Measurements from ENCODE around the gene MRPL14.
"Not testable (repeated sequence)": the region's sequence is repeated elsewhere in the genome, so short reads cannot be mapped to it uniquely, and the experiment has no call there.

The MRPL14 gene

GRCh38 chr6:44097782-44098317 lies 29.4 kb downstream of the MRPL14 start:
- DNase-seq (ENCODE audit: low spot score) = no peak

DNA sequence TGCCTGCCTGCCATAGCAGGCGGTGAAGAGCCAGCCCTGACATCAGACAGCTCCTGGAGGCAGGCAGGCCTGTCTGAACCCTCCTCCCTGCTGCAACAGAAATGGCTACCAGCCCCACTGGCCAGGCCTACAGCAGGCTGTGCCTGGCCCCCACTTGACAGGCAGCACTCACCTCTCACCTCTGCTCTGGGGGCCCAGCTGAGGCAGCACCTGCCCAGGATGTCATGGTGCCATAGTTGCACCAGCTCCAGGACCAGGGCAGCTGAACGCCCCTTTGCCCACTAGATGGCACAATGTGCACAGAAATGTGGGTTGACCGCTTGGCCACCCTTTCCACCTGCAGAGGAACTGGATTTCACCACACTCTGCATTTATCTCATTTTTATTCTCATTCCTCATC lies 30.6 kb downstream of the MRPL14 start:
- DNase-seq (ENCODE audit: low spot score) = peak; percentile 87

- not testable (repeated sequence) for DNase-seq (ENCODE audit: low spot score)
Measured at GRCh38 chr6:44095243-44095623, 32.0 kb downstream of the MRPL14 start.

- no peak for DNase-seq (ENCODE audit: low spot score)
Measured at GRCh38 chr6:44094403-44095242, 32.6 kb downstream of the MRPL14 start.

DNA sequence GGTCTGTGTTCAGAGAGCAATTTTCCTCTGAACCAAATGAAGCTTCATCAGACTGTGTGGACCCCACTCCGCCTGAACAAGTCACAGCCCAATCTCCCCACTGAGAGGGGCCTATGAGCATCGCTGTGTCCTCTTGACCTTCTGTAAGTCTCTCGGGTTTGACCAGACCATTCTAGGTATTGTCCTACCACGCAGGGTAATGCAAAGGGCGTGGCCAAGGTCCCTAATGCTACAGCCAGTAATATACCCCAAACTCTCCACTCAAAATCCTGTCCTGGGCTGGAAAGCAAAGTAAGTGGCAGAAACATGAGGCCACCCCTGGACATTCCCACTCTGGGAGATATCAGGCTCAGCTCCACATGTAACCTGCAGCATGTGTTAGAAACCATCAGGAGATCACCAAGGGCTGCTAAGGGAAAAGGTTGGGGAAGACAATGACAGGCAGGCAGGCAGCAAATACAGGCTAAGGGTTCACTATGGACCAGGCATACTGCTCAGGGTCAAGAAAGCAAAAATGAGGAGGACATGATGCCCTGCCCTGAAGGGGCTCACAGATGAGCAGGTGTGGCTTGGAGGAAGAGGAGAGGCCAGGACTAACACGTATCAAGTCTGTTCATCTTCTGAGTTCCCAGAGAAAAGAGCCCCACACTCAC lies 33.4 kb downstream of the MRPL14 start:
- no peak for DNase-seq (ENCODE audit: low spot score)

GRCh38 chr6:44093066-44093465 lies 34.2 kb downstream of the MRPL14 start:
- DNase-seq (ENCODE audit: low spot score) = no peak

DNA sequence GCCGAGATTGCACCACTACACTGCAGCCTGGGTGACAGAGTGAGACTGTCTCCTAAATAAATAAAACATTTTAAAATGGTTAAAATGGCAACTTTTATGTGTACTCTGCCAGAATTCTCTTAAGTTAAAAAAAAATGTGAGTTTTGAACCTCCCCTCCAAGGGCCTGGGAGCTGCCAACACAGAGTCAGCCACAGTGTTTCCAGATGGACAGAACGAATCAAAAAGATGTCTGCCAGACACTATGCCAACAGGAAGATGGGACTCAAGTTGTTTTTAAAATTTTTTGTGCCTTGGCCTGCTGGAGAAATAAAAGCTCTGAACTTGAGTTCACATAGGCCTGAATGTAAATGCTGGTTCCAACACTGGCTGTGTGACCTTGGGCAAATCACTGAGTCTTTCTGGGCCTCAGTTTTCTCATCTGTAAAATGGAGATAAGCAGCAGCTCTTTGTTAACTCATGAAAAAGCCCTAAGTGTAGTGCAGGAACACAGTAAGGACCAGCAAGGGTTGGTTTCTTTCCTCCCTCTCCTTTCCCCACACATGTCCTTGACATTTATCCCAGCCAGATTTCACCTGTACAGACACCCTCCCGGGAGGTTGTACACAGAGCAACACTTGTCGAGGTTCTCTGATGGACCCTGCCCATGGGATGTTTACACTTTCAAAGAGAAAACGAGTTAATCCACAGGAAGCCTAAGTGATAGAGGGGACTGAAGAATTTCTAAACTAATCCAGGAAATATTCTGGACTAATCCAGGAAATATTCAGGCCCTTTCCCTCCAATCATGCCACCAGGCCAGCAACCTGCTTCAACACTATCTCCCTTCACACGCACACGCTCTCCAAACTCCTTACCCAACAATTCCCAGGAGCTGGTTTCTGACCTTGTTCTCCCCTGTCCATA lies 35.0 kb downstream of the MRPL14 start:
- DNase-seq (ENCODE audit: low spot score) = no peak

- DNase-seq (ENCODE audit: low spot score) = not testable (repeated sequence)
Measured at GRCh38 chr6:44091356-44091755, 35.9 kb downstream of the MRPL14 start.

GRCh38 chr6:44090465-44090864 lies 36.8 kb downstream of the MRPL14 start:
- DNase-seq (ENCODE audit: low spot score) = no peak

- no peak for DNase-seq (ENCODE audit: low spot score)
Measured at GRCh38 chr6:44088827-44089590, 38.2 kb downstream of the MRPL14 start.

- DNase-seq (ENCODE audit: low spot score) = no peak
Measured at GRCh38 chr6:44087623-44088022, 39.6 kb downstream of the MRPL14 start.

DNA sequence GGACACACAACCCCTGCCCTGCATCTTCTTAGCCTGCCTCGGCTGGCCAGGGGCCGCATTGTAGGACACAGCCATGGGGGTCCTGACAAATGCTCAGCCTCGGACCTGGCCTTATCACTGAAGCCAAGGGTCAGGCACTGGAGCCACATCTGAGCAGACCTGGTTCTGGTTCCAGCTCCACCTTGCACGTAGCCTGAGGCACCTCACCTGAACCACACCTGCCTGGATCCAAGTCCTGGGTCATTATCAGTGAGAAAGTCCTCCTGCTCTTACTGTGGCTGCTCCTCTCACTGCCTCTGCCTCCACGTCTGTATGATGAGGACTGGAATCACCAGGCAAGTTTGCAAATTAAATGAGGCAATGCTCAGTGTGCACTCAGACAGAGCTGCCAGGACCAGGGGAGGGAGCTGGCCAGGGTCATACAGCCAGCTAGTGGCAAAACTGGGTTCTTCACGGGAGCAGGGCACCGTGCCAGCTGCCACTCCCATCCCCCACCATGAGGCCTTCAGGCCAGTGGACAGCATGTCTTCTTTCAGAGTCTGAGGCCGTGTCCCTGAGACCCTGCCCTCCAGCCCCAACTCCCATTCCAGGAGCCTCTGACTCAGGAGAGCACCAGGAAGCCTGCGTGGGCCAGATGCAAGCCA lies 40.2 kb downstream of the MRPL14 start:
- DNase-seq (ENCODE audit: low spot score) = no peak

GRCh38 chr6:44085219-44085618 lies 42.0 kb downstream of the MRPL14 start:
- DNase-seq (ENCODE audit: low spot score) = no peak

DNA sequence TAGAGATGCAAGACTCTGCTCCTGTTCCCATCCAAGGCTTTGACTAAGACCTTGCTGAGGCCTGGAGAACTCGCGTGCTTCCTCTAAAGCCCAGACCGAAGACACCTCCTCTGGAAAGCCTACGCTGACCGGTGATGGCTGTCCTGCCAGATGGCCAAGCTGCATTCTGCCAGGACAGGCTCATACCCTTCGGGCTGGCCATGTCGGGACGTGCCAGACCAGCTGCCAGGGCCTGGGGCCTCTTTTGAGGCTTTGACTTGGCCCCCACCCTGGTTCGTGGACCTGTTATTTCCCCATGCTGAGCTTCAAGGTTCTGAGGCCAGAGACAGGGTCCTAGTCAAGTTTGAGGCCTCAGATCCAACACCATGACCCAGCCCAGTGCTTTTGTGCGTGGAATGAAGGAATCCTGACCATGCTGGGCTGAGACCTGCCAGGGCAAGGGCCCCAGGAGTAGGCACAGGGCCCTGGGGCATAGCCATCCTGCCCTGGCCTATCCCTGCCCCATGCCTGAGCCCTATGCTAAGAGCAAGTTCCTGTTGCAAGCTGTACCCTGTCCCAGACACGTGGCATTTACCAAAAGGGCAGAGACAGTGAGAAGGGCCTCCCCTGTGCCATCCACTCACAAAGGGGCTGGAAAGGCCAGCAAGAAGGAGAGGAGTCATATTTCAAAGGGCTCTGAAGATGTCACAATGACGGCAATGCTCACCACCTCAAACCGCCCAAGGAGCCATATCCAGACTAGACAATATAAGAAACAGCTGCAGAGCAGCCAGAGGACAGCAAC lies 42.8 kb downstream of the MRPL14 start:
- no peak for DNase-seq (ENCODE audit: low spot score)

DNA sequence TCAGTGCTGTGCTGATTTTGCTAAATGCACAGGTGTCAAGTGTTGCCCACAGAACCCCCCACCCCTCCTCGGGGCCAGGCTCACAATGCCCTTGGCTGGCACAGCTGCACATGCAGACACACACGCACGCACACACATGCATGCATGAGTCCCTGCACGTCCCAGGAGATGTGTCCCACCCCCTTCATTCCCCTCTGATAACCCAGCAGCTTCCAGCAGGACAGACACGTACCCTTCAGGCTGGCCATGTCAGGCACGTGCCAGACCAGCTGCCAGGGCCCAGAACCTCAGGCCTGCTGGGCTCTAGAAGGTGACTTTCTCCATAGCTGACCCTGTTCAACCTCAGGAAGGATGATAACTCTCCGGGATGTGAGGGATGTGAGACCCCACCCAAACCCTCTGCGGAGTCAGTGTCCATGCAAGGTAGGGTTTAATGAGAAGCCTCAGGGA lies 44.4 kb downstream of the MRPL14 start:
- no peak for DNase-seq (ENCODE audit: low spot score)

- no peak for DNase-seq (ENCODE audit: low spot score)
Measured at GRCh38 chr6:44081753-44082152, 45.5 kb downstream of the MRPL14 start.

- DNase-seq (ENCODE audit: low spot score) = no peak
Measured at GRCh38 chr6:44080561-44081521, 46.4 kb downstream of the MRPL14 start.

DNA sequence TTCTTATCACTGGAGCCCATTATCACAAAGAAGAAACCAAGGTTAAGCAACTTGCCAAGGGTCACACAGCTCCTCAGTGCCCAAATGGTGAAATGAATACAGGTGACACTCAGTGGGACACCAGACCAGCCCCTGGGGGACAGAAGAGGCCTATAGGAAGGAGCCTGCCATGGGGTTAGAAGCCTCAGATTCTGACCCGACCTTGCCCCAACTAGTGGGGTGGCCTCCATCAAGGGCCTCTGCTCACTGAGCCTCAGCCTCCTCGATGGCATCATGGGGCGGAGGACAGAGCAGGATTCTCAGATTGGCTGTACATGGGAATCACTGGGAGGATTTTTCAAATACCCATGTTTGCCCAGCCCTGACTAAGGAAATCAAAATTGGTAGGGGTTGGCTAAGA lies 47.6 kb downstream of the MRPL14 start:
- no peak for DNase-seq (ENCODE audit: low spot score)

Data from D341Med (cell line).